MM.1S (cell line): ENCODE data around the gene THUMPD3.

ENCODE experiments used
- DNase-seq: peaks from one replicate; pipeline ENCODE4 v3.0.0-alpha.2; 2015
- H2AFZ ChIP-seq: fragments of 300-600 bp; sonication (generic); 2 replicates; pipeline ENCODE4 v1.6.0; 2016; ENCODE audit warnings: antibody characterized with exemption, low read length
- H3F3A ChIP-seq: fragments of 300-600 bp; sonication (generic); 2 replicates; pipeline ENCODE4 v1.6.1; 2016; ENCODE audit warnings: mild to moderate bottlenecking, antibody characterized with exemption, low read length, moderate library complexity, mixed read lengths; ENCODE audit not compliant: insufficient read depth
- H3K27ac ChIP-seq: fragments of 300-600 bp; sonication (generic); 2 replicates; pipeline ENCODE4 v1.5.1; 2016; ENCODE audit warnings: mild to moderate bottlenecking, low read length
- H3K27me3 ChIP-seq: fragments of 300-600 bp; sonication (generic); replicated peaks from 2 replicates; pipeline ENCODE4 v1.6.0; 2016; ENCODE audit warnings: low read length; ENCODE audit not compliant: insufficient read depth
- H3K36me3 ChIP-seq: fragments of 300-600 bp; sonication (generic); replicated peaks from 2 replicates; pipeline ENCODE4 v1.6.1; 2016; ENCODE audit warnings: mild to moderate bottlenecking, low read length, mixed read lengths; ENCODE audit not compliant: insufficient read depth
- H3K4me1 ChIP-seq: fragments of 300-600 bp; sonication (generic); 2 replicates; pipeline ENCODE4 v1.6.1; 2016; ENCODE audit warnings: low read length, mixed read lengths
- H3K4me2 ChIP-seq: fragments of 300-600 bp; sonication (generic); 2 replicates; pipeline ENCODE4 v1.6.0; 2016; ENCODE audit warnings: low read depth, low read length
- H3K4me3 ChIP-seq: fragments of 300-600 bp; sonication (generic); 2 replicates; pipeline ENCODE4 v1.5.1; 2016; ENCODE audit warnings: low read length, mixed read lengths
- H3K79me2 ChIP-seq: fragments of 300-600 bp; sonication (generic); 2 replicates; pipeline ENCODE4 v1.6.1; 2016; ENCODE audit warnings: mixed run types, low read length, mixed read lengths
- H3K9ac ChIP-seq: fragments of 300-600 bp; sonication (generic); 2 replicates; pipeline ENCODE4 v1.6.1; 2016; ENCODE audit warnings: low read length, mixed read lengths
- H3K9me2 ChIP-seq: fragments of 300-600 bp; sonication (generic); replicated peaks from 2 replicates; pipeline ENCODE4 v1.6.1; 2016; ENCODE audit warnings: mild to moderate bottlenecking, low read length, mixed read lengths; ENCODE audit not compliant: insufficient read depth
- H3K9me3 ChIP-seq: fragments of 300-600 bp; sonication (generic); replicated peaks from 2 replicates; pipeline ENCODE4 v1.6.1; 2016; ENCODE audit warnings: mild to moderate bottlenecking, low read length, mixed read lengths; ENCODE audit not compliant: insufficient read depth
- H4K20me1 ChIP-seq: fragments of 300-600 bp; sonication (generic); 2 replicates; pipeline ENCODE4 v1.6.1; 2016; ENCODE audit warnings: mild to moderate bottlenecking, low read length, moderate library complexity, mixed read lengths; ENCODE audit not compliant: insufficient read depth
- CTCF ChIP-seq: fragments of 300-600 bp; sonication (generic); IDR thresholded peaks from 2 replicates; pipeline ENCODE4 v1.5.1; 2016; ENCODE audit warnings: antibody characterized with exemption, low read length, mixed read lengths
- EZH2 ChIP-seq: fragments of 300-600 bp; sonication (generic); optimal IDR thresholded peaks from 2 replicates; pipeline ENCODE3; 2017; ENCODE audit warnings: low read depth, mild to moderate bottlenecking, antibody characterized with exemption, low read length, mixed read lengths
- EZH2phosphoT487 ChIP-seq: fragments of 300-600 bp; sonication (generic); IDR thresholded peaks from 2 replicates; pipeline ENCODE4 v1.6.1; 2018; ENCODE audit warnings: antibody characterized with exemption, low read length

THUMPD3 gene

DNA sequence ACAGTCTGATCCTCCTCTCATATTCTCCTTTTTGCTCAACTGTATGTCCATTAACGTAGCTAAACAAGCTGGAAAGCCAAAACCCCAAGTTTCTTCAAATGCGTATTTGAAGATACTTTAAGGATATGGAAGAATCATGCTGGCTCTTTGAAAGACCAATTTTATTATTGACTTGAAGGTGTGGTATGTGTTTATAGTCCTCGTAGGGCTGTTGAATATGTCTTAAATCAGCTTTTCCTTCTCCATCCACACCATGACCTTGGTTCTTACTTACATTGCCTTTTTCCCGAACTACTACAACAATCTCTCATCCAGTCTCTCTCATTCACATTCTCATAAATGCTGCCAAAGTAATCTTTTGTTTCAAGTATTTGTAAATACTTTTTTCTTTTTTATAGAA lies 19.7 kb upstream of the THUMPD3 start:
- no peak for DNase-seq
- peak overlapping the region; percentile 62 for H3K4me2 ChIP-seq
- H3K36me3 ChIP-seq: no peaks in the 10 kb centered on the region
- no peaks in the 10 kb centered on the region for H3K9me2 ChIP-seq
- TF ChIP-seq CTCF (no peak), EZH2 (no peak), EZH2phosphoT487 (no peak)
- H3K4me3 ChIP-seq: 0 out of 2 replicates have a peak overlapping the region, but pooled peaks have one; percentile 10
- no peaks in the 10 kb centered on the region for H4K20me1 ChIP-seq
- peaks cover 10% of the 10 kb centered on the region; the same call in 1 of the 2 replicates for H3K4me1 ChIP-seq
- no peaks in the 10 kb centered on the region for H3F3A ChIP-seq
- no peaks in the 10 kb centered on the region for H3K9me3 ChIP-seq
- peak overlapping the region; percentile 56 for H2AFZ ChIP-seq
- no peaks in the 10 kb centered on the region for H3K27me3 ChIP-seq
- peak overlapping the region; percentile 12; the same call in 1 of the 2 replicates for H3K9ac ChIP-seq
- no peaks in the 10 kb centered on the region for H3K79me2 ChIP-seq
- no peak overlapping the region for H3K27ac ChIP-seq

GRCh38 chr3:9345041-9345440 lies 17.8 kb upstream of the THUMPD3 start:
- Histone ChIP-seq H3K4me1 (peaks cover 10% of the 10 kb centered on the region; the same call in 1 of the 2 replicates), H3F3A (no peaks in the 10 kb centered on the region), H3K79me2 (no peaks in the 10 kb centered on the region), H3K9me2 (no peaks in the 10 kb centered on the region), H2AFZ (no peak overlapping the region), H3K9ac (no peak overlapping the region), H3K4me2 (no peak overlapping the region), H3K27ac (no peak overlapping the region), H4K20me1 (no peaks in the 10 kb centered on the region), H3K9me3 (no peaks in the 10 kb centered on the region), H3K36me3 (no peaks in the 10 kb centered on the region), H3K4me3 (no peak overlapping the region), H3K27me3 (no peaks in the 10 kb centered on the region)
- DNase-seq: no peak
- TF ChIP-seq CTCF: no peak
- no peak for TF ChIP-seq EZH2
- no peak for TF ChIP-seq EZH2phosphoT487

DNA sequence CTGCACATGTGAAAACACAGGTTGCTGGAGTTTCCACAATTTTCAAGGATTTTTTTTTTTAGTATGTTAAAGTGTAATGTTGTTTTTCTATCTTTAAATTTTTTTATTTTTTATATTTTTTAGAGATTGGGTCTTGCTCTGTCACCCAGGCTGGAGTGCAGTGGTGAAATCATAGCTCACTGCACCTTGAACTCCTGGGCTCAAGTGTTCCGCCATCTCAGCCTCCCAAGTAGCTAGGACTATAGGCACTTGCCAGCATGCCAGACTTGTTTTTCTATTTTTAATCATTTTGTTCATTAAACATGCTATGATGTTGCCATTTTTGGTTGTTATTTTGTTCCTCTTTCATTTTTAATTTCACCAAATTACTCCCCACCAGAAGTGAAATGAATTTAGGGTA lies 16.7 kb upstream of the THUMPD3 start:
- Histone ChIP-seq H3K4me2 (no peak overlapping the region), H3K4me1 (peaks cover 10% of the 10 kb centered on the region; the same call in 1 of the 2 replicates), H3K9me2 (no peaks in the 10 kb centered on the region), H3K27me3 (no peaks in the 10 kb centered on the region), H3F3A (no peaks in the 10 kb centered on the region), H3K27ac (no peak overlapping the region), H3K9me3 (no peaks in the 10 kb centered on the region), H2AFZ (no peak overlapping the region), H3K9ac (no peak overlapping the region), H3K4me3 (no peak overlapping the region), H4K20me1 (no peaks in the 10 kb centered on the region), H3K36me3 (no peaks in the 10 kb centered on the region), H3K79me2 (no peaks in the 10 kb centered on the region)
- DNase-seq: no peak
- TF ChIP-seq EZH2 (no peak), CTCF (no peak), EZH2phosphoT487 (no peak)
